GF-D8 (cell line): Measurements from ENCODE around the gene ENOX1.
"Not testable (repeated sequence)": the region's sequence is repeated elsewhere in the genome, so short reads cannot be mapped to it uniquely, and the experiment has no call there.

ENCODE experiments used
- DNase-seq: peaks from one replicate; lab custom pipeline; 2025; lab: John Stamatoyannopoulos, UW

ENOX1 gene

DNA sequence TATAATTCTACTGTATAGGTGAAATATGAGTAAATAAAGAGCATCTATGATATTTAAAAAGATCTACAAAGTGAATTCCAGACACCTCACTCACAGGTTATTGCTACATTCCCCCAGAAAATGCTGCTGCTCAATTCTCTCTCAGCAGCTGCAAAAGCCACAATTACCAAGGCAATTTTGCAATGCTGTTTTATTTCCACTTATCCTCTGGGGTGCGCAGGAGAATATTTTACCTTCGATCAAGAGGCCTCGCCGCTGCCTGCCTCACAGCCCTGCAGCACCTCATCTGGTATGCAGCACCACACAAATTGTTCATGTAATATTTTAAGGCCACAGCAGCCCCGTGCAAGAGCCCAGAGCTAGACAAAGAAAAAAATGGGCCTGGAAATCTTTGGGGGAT lies 430.2 kb downstream of the ENOX1 start:
- peak; percentile 70 for DNase-seq

DNA sequence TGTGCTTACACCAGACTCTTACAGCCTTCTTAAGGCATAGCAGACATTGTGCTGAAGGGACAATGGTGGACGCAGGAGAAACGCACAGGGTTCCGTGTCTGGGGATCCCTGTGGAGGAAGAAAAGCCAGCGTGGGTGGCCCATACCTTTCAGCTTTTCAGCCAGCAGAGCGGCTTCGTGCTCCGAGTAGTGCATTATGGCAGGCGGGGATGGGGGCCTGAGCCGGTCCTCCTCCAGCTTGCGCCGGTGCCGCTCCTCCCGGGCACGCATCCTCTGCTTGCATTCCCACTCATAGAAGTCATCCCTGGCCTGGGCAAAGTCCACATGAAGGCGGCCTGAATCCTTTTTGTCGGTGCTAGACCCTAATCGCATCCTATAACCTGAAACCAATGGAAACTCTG lies 431.0 kb downstream of the ENOX1 start:
- no peak for DNase-seq

DNA sequence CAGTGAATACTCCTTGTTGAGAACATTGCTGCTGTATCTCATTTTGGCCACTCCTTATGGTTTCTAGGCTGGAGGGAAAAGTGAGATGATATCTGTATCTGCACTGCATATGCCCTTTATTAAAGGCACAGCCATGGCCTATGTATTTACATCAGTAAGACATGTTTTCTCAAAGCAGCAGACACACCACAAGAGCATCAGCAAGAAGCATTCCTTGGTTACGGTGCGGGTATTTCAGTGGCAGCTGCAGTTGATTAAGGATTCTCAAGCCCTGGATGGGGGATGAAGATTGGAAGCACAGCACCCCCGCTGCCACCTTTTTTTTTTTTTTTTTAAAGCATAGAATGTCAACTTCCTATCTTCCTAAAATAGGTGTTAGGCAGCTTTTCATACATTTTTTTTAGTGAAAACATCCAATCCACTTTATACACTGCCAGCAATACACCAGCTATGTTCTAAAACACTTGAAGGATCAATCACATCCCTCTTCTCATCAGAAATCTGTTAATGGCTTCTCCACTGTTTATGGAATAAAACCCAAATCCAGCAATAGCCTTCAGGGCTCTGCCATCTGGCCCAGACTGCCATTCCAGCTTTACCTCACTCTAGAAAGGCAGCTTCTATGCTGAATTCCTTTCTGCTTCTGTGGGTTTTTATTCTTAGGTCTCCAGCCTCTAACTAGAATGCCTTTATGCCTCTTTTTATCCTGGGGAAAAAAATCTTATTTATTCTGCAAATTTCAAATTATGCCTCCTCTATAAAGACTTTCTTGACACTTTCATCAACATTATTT lies 432.4 kb downstream of the ENOX1 start:
- DNase-seq, result no peak

DNA sequence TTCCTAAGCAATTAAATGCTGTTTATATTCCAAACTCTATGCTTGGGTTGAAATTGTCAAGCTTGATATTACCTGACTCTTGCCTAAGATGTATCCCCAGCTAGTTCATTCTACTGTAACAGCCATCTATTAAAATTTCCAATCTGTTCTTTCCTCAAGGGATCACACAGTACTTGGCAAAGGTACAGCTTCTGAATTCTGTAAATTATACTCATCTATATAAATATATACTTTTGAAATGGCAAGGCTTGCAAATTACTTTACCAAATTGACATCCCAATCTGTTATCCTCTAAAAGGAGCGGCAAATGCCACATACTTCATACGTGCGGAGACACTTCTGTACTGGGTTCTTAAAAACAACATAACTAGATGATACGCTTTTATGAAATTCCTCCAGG lies 433.1 kb downstream of the ENOX1 start:
- no peak for DNase-seq

DNA sequence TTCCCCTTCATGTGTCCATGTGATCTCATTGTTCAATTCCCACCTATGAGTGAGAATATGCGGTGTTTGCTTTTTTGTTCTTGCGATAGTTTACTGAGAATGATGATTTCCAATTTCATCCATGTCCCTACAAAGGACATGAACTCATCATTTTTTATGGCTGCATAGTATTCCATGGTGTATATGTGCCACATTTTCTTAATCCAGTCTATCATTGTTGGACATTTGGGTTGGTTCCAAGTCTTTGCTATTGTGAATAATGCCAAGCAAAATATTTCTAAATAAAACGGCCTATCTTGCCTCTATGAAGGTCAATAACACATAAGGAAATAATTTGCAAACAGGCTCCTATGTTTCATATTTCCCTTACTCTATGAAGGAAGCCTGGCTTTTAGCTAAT lies 435.2 kb downstream of the ENOX1 start:
- DNase-seq, result not testable (repeated sequence)

DNA sequence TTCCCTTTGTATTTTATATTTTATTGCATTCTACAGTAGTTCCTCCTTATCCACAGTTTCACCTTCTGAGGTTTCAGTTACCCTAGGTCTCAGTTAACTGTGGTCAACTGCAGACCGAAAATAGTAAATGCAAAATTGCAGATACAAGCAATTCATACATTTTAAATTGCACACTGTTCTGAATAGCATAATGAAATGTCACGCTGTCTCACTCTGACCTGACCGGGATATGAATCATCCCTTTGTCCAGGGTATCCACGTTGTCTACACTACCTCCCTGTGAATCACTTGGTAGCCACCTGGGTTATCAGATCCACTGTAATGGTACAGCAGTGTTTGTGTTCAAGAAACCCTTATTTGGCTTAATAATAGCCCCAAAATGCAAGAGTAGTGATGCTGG lies 438.4 kb downstream of the ENOX1 start:
- DNase-seq, result no peak

DNA sequence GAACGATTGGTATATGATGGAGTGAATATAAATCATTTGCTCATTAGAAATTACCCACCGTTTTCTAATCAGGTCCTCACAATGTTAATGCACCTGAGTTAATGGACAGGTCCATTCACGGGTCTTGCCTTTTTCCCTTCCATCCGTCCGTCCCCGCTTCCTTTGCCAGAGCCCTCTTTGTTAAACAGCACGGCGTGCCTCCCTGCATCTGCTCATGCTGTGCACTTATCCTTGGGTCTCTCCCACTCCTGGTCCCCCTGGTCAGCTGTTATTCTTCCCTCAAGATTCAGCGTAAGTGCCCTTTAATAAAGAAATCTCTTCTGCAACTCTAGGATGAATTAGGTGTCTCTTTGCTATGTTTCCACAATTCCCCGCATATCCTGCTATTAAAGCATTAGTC lies 438.9 kb downstream of the ENOX1 start:
- DNase-seq, result no peak

DNA sequence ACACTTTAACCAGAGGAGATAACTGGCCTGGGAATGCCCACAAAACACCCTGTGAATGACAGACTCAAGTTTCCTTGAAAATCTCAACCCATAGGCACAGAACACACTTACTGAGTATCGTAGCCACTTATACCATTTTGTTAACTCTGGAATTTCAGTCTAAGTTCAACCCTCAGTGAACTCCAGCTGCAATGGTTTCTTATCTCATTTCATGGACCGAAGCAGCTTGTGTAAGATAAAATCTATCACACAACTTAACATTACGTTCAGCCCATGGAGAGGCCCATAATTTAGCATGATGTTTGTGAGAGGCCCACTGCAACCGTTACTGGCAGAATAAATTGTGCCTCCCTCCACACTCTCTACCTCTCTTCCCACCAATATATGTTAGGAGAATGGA lies 440.3 kb downstream of the ENOX1 start:
- no peak for DNase-seq

DNA sequence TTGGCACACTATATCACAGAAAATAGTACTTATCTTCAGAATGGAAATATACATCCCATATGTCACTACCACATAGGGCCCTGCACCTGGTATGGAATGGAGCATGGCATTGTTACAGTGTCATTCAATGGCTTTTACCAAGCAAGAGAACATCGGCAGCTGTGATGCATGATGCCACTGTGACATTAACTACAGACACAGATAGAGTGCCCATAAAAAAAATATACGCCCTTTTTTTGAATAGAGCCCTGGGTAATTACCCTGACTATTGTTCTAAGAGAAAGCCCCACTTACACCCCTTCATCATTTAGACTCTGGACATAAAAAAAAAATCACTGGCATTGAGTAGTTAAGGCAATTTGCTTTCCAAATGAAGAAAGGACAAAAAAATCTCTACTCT lies 443.1 kb downstream of the ENOX1 start:
- DNase-seq, result no peak

DNA sequence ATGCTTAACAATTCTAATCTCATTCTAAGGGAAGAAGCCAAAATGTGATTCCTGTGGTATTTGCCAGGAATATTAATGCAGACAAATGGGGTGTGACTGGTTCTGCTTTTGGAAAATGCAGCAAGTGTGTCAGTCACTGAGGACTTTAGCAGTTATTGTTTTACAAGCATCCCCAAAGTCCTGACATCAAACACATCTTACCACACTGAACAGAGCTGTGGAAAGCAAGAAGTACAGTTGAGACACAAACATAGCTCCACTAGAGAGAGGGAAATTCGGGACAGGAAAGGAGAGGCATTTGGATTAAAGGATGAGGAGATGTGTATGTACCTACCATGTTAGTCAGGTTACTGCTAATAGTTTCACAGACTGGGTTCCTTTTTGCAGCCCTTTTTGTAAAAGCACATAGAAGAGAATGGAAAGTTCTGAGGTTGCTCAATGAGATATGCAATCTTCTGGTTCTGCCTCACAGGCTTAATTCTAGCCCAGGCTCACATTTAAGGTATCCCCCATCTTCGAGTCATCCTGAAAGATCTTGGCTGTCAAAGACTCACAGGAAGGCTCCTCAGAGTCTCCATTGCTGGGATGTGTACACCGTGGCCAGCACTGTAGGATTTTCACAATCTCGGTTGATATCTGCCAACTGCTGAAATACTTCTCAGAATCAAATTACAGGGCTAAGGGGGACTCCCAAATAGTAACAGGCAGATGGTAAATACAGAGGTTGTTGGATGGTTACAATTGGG lies 446.8 kb downstream of the ENOX1 start:
- DNase-seq, result no peak

DNA sequence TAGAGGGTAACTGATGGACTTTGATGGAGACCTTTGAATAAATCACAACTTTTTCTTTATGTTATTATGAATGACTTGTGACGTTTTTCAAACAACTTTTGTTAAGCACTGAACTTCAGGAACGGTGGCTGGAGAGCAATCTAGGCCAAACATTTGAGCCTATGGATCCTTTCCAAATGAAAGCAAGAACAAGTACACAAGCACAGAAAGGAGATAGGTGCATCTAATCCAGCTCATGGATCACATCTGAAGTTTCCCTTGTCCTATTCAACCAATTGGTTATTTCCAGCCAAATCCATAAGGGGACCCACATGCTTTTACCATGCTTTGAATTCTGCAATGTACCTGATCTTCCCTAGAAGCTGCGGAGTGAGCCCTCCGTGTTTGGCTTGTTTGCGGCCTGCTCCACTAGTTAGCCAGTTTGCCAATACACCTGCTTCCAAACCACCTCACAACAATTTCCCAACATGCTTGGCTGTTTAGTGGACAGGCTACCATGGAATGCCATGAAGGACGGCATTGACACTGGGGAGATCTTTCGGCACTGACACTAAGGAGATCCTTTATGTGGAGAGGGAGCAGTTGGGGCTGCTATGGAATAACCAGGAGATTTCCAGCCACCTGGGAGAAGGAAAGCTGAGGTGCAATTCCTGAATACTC lies 447.5 kb downstream of the ENOX1 start:
- no peak for DNase-seq

DNA sequence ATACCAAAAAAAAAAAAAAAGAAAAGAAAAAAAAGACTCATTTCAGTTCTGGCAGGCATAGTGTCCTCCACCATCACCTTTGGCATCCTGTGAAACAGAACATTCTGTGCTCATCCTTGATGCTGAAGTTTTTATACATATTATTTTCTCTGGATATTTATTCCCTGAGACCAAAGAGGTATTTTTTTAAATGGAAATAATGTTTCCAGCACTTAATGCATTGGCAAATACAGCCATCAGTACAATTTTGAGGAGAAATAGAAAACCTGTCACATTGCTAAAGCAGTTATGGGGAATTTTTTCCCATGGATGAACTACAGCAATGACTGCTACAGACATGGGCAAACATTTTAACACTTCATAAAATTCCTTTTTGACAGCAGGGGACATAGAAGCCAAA lies 451.0 kb downstream of the ENOX1 start:
- no peak for DNase-seq

DNA sequence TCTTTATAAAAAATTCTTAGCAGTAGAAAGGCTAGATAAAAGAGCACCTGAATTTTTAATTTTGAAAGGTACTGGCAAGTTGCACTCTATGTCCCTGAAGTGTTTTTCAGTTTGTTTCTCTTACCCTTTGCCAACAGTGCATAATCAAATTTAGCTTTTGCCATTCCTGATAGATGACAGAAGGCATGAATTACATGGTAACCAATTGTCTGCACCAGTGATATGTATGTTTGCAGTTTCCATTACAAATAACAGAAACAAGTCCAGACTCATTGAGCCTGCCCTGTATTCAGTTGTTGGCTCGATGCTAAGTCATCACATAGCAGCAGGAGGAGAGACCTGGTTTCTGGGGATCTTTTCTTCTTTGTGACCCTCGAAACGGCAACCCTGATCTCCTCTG lies 453.6 kb downstream of the ENOX1 start:
- no peak for DNase-seq

DNA sequence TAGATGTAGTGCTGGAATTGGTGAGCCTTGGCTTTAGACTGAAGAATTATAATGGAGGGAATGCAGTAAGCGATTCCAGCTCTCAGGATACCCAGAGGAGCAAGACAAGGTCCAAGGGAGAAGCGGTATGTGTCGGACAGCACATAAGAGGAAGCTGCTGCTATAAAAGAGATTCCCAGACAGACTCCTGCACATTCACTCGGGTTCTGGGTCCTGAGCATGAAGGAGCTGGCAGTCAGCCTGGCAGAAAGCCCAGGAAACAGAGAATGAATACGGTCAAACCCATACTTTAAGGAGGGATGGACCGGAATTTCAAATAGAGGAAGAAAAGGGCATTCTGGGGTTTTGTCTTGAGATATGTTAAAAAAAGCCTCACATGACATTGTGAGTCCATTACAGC lies 455.1 kb downstream of the ENOX1 start:
- DNase-seq, result no peak

DNA sequence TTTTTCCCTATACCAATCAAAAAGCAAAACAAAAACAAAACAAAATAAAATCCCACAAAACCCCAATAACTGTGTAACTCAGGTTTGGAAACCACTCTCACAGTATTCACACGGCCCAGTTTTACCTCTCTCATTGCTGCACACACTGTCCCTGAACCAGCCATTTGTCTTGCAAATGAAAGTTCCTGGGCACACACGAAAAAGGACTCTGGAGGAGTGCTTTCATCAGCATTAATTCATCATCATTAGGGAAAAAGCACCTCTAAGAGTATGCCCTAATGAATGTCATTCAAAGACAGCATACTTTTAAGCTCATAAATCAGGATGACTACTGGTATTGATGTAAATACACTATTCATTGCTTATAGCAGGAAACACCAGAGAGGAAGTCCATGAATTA lies 457.1 kb downstream of the ENOX1 start:
- no peak for DNase-seq

DNA sequence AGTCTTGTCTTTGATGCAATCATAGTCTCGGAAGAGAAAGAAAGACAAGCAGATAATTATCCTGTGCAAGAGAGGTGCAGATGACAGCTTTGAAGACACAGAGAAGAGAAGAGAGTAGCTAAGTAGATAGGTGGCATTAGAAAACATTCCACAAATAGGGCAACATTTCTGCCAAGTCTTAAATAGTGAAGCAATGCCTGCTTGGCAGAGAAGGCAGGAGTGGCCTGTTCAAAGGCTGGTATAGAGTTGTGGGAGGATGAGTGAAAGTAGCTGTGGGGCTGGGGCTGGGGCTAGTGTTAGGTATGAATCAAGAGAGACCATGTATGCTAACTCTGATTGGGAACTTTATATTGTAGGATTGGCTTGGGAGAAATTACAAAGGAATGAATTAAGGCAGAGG lies 457.9 kb downstream of the ENOX1 start:
- DNase-seq, result no peak

DNA sequence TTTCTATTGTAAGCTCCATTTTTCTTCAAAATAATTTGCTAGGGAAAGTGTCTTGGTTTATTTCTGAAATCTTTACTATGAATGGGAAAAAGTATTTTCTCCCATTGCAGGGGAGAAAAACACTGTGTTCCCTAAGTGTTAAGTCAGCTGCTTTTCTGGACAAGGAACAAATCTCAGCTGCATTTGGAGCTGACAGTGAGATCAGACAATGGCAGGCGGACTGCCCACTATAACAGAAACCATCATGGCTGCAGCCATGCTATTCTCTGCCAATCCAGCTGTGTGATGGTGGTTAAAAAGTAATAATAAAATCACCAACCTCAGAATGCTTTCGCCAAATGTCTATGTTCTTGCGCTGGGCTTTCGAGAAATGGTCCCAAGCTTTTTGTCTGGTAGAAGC lies 460.7 kb downstream of the ENOX1 start:
- DNase-seq, result no peak

DNA sequence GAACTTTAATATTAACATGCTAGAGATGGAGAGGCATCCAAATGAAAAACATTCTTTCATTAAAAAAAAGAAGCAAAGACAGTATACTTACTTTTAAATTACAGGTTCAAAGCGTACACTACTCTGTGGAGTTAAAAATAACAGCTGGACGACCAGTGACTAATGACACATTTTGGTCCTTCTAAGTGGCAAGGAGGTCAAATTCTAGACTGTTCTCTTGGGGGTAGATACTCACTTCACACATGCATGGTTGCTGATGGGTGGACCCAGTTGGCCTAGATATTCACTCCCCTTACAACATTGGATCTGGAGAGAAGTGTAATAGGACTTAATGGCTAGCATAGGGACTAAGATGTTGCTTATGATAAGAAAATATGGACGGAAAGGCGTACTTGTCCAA lies 461.1 kb downstream of the ENOX1 start:
- no peak for DNase-seq

DNA sequence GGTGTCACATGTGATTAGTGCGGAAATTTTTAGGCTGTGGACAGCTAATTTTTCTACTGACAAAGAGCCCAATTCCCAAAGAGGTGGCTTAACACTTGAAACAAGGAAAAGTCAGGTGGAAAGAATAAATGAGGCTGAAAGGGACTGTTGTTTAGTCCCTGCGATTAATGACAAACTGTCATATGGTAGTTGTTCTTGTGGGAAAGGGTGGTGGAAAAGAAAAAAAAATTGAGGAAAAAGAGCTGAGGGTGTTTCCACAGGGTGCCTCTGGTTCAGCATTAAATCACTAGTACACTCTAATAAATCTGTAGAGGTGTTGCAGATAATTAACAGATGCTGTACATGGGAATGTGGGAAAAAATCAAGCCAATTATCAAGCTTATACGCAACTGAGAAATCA lies 462.6 kb downstream of the ENOX1 start:
- DNase-seq, result no peak

DNA sequence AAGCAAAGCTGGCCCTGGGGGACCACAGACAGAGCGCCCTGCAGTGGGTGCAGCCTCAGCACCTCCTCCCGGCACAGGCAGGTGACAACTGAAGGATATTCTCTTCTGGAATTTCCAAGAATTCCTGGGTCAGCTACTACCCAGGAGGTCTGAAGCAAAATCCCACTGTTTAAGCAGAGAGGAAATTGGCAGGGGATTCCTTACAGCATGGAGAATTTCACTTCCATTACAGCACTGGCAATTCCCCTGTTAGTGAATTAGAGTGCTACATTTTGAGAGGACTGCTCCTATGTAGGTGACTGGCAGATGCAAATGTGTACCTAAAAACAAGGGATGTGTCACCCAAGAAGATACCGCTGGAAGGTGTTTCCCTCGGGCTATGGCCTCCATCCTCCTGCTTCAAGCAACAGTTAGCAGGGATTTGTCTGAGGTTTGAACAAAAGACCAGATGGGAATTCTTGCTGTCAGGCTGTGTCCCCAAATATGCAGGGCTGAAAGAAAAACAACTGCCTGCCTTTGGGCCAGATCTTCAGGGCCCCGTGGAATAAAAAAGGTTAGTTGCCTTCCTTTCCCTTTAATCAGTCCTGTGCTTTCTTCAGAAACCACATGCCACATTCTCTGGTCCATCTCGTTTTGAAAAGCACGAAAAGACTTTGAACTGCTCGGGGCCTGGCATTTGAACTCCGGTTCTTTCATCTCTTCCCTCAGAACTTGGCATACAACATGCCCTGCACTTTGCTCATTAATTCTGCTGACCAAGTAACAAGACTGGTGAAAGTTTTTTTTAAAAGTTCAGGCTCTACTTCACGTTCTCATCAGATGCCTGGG lies 466.9 kb downstream of the ENOX1 start:
- no peak for DNase-seq

DNA sequence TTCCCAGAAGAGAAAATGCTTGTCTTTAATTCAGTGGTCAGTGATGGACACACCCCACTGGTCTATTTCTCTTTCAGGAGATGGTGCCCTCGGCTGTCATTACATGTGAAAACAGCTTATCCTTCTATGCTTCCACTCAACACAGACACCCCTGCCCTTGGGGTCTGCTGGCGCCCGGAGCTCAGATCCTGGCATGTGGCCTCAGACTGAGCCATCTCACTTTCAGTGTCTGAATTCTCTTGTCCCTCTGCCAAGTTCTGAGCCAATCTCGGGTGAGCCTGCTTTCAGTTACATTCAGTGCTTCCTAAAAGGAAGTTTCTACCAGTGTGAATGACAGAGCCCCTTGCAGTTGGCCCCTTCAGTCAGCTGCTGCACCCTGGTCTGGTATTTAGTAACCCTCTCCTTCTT lies 469.8 kb downstream of the ENOX1 start:
- no peak for DNase-seq

DNA sequence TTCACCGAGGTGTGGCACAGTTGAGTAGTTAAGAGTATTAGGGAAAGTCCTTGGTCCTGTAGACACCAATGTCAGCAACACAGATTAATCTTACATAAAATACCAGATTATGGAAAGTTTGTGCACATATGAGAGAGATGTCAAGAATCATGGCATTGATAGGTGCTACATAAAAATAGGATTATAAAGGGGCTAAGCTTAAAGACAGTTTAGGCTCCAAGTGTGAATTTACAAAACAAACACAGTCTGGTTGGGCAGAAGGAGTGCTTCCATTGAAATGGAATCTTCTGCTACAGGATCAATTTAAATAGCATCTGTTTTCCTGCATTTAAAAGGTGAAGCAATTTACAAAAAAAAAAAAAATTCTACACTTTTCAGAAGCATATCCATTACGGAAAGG lies 470.5 kb downstream of the ENOX1 start:
- no peak for DNase-seq
